LNCaP clone FGC (cell line): ENCODE results near the gene LRP2.

Experiments
- DNase-seq: peaks from one replicate; pipeline ENCODE4 v3.0.0-alpha.2; 2011; ENCODE audit warnings: low read depth
- H3K4me3 ChIP-seq: 2 replicates; pipeline ENCODE4 v1.5.1; 2011; ENCODE audit warnings: mild to moderate bottlenecking, low read depth, low read length, control low read depth
- CTCF ChIP-seq: IDR thresholded peaks from 2 replicates; pipeline ENCODE4 v1.5.1; 2012; ENCODE audit warnings: mild to moderate bottlenecking; ENCODE audit not compliant: control insufficient read depth, insufficient read depth; ENCODE audit errors: extremely low read depth

The LRP2 gene

DNA sequence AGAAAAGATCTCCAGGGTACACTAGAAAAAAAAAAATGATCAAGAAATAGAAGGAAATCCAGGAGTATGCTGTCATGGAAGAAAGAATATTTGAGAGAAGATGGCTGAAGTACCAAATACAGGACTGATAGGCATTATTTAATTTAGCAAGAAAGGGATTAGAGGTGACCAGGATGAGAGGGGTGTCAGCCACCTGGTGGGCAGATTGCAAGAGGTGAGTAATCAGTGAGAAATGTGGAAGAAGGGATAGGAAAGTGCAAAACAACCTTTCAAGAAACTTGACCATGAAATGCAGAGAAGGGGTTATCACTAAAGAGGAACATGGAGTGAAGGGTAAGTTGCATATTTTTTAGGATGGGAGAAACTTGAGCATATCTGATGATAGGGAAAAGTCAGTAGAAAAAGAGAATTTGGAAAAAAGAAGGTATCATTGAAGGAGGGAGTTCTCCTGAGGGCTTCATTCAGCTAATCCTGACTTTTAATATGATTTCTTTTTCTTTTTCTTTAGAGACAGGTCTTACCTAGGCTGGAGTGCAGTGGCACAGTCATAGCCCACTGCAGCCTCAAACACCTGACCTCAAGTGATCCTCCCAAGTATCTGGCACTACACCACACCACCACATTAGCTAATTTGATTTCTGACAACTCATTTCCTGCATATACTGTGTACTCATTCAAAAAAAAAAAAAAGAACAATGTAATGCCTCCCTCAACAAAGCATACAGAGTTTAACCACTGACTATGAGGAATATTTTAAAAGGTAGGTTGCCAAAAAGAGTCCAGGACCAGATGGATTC is 101.3 kb downstream of the LRP2 start:
- no peak for DNase-seq
- no peak overlapping the region for H3K4me3 ChIP-seq
- no peak for TF ChIP-seq CTCF

GRCh38 chr2:169260246-169260645 is 102.1 kb downstream of the LRP2 start:
- no peak for TF ChIP-seq CTCF
- DNase-seq = no peak
- H3K4me3 ChIP-seq = no peak overlapping the region

- TF ChIP-seq CTCF = no peak
- no peak overlapping the region for H3K4me3 ChIP-seq
- DNase-seq = no peak
Observed at GRCh38 chr2:169259402-169259801, 102.9 kb downstream of the LRP2 start.

DNA sequence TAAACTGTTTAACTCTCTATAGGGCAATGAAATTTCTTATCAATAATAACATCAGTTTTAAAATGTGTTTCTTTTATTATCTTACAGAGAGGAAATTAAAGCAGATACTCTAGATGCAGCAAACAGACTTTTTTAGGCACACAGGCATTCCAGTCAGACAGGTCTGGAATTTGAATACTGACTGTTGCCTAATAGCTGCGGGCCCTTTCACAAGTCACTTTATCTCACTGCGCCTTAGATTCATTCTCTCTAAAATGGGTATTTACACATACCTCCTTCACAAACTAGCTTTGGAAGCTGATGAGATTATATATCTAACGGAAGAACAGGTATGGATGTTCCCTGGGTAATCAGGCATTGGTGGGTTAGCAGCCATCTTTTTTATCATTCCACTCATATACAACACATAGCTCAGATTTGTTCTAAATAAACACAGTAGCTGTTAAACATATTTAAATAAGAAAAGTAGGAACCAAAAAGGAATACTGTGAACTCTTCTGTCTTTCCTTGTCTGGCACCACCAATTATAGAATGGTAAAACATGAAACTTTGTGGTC is 104.2 kb downstream of the LRP2 start:
- DNase-seq = peak; percentile 17
- no peak overlapping the region for H3K4me3 ChIP-seq
- TF ChIP-seq CTCF = no peak

DNA sequence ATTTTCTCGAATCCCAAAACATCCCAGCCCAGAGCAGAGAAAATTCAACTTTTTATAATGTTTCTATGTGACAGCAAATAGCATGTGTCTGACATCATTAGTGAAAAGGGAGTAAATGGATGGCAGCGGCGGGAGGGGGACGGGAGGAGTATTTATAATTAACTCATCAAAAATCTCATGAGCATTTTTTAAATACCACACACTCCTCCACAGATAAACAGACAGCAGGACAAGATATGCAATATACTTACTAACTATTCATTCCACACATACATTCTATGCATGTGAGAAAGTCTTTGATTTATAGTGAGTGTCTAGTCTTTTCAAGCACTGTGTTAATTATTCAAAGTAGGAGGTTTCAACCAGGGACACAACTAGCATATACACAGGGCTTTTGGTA is 107.6 kb downstream of the LRP2 start:
- H3K4me3 ChIP-seq = no peak overlapping the region
- no peak for DNase-seq
- no peak for TF ChIP-seq CTCF

DNA sequence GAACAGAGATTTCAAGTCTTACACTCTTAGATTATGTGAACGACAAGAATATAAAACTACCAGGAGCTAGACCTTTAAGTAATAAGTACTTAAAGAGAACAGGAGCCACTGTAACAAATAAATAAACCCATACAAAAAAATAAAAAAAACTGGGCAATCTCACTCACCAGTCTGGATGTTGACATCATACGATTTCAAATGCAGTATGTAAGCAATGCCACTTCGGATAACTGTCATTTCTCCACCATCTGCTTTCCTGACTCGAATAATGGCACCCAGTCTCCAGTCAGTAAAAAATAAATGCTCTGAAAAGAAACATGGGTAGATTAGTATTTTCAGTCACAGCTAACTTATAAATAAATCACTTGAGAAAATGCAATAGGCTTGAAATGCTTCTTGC is 115.1 kb downstream of the LRP2 start:
- H3K4me3 ChIP-seq = no peak overlapping the region
- TF ChIP-seq CTCF = no peak
- DNase-seq = no peak

GRCh38 chr2:169240405-169240804 is 121.9 kb downstream of the LRP2 start:
- DNase-seq = no peak
- TF ChIP-seq CTCF = no peak
- H3K4me3 ChIP-seq = no peak overlapping the region
